VCaP (cell line): ENCODE measurements around the gene SMPD1.

Experiments
- H3K27ac ChIP-seq: fragments of 450-650 bp; 2 replicates; pipeline ENCODE4 v1.5.1; 2017
- TF ChIP-seq, protein P1 (sequence below): fragments of 450-650 bp; conservative IDR thresholded peaks from 2 replicates; pipeline ENCODE4 v1.5.1; 2017; ENCODE audit warnings: mild to moderate bottlenecking, moderate library complexity

SMPD1 gene

DNA sequence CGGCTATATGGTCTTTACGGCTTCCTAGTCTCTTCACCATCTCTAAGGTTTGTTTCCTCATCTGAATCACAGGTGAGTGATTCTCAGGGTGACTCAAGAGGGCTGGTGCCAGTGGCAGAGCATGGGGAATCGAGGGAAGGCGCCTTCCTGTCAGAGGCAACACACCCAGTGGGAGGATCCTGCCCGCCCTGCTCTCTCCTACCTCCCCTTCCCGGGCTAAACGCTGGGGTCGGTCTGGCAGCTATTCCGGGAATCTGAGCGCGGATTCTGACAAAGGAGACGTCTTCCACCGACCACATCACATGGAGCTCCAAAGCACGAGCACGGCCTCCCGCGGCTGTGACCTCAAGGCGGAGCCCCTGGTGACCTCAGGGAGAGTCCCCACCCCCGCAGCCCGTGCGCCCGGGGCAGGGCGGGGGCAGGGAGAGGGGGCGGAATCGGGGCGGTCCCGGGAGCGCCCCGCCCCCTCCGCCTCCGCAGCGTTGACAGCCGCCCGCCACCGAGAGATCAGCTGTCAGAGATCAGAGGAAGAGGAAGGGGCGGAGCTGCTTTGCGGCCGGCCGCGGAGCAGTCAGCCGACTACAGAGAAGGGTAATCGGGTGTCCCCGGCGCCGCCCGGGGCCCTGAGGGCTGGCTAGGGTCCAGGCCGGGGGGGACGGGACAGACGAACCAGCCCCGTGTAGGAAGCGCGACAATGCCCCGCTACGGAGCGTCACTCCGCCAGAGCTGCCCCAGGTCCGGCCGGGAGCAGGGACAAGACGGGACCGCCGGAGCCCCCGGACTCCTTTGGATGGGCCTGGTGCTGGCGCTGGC lies at the start of gene SMPD1:
Gene SMPD1, plus strand, starts transcription at position 570 of the 813 bp plus-strand sequence. Its CDS starts 125 bp downstream, at position 695.
- peak within 1 kb of the TSS; percentile 71 for H3K27ac ChIP-seq
- TF ChIP-seq, protein P1, sequence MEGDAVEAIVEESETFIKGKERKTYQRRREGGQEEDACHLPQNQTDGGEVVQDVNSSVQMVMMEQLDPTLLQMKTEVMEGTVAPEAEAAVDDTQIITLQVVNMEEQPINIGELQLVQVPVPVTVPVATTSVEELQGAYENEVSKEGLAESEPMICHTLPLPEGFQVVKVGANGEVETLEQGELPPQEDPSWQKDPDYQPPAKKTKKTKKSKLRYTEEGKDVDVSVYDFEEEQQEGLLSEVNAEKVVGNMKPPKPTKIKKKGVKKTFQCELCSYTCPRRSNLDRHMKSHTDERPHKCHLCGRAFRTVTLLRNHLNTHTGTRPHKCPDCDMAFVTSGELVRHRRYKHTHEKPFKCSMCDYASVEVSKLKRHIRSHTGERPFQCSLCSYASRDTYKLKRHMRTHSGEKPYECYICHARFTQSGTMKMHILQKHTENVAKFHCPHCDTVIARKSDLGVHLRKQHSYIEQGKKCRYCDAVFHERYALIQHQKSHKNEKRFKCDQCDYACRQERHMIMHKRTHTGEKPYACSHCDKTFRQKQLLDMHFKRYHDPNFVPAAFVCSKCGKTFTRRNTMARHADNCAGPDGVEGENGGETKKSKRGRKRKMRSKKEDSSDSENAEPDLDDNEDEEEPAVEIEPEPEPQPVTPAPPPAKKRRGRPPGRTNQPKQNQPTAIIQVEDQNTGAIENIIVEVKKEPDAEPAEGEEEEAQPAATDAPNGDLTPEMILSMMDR = no peak

- H3K27ac ChIP-seq = no peak overlapping the region
- TF ChIP-seq, protein P1 = no peak
Measured at GRCh38 chr11:6345366-6345765, 44.9 kb upstream of the SMPD1 start.

DNA sequence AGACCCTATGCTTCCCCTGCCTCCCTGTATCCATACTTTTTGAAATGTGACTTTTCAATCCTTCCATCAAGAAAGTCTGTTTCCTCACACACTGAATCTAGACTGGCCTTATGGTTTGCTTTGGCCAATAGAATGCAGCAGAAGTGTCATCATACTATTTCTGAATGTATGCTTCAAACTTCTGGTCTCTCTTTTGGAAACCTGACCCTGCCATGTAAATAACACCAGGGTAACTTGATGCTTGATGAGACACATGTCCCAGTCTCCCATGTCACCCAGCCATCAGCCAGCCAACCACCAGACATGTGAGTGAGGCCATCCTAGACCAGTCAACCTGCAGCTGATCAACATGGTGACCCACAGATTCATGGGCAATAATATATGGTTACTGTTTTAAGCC lies 40.2 kb upstream of the SMPD1 start:
- H3K27ac ChIP-seq = no peak overlapping the region
- TF ChIP-seq, protein P1 = no peak

GRCh38 chr11:6350486-6350885 lies 39.8 kb upstream of the SMPD1 start:
- TF ChIP-seq, protein P1 = no peak
- no peak overlapping the region for H3K27ac ChIP-seq

DNA sequence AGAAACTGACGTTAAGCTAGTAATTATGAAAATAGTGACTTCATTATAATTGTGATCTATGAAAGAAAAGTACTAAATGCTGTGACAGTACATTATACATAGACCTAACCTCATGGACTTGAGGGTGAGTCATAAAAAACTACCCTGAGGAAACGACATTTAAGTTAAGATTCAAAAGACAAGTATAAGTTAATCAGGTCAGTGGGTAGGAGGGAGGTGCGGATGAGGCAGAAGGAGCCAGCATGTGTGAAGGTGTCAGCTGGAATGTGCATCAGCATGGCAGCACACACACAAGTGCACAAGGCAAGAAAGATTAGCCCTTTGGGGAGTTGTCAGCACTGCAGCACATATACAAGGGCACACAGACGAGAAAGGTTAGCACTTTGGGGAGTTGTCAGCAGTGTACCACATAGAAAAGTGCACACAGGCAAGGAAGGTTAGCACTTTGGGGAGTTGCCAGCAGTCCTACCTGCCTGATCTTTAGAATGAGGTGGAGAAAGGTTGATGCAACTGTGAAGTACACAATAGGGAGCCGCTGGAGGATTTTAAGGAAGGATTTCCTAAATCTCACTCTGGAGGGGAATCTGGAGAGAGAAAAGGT lies 38.4 kb upstream of the SMPD1 start:
- TF ChIP-seq, protein P1 = no peak
- no peak overlapping the region for H3K27ac ChIP-seq

- no peak overlapping the region for H3K27ac ChIP-seq
- TF ChIP-seq, protein P1 = peak; percentile 95
Measured at GRCh38 chr11:6353367-6353987, 36.8 kb upstream of the SMPD1 start.
